ENCODE results near the gene PSMD12.
"Not testable (repeated sequence)": the region's sequence is repeated elsewhere in the genome, so short reads cannot be mapped to it uniquely, and the experiment has no call there.

The PSMD12 gene

GRCh38 chr17:67315865-67316264 lies 50.5 kb downstream of the PSMD12 start:
- no peak for DNase-seq (ENCODE audit: low read depth in 2 of 2, low spot score in 1 of 2)

GRCh38 chr17:67312265-67312664 lies 54.1 kb downstream of the PSMD12 start:
- no peak for DNase-seq (ENCODE audit: low read depth in 2 of 2, low spot score in 1 of 2)

- DNase-seq (ENCODE audit: low read depth in 2 of 2, low spot score in 1 of 2), result no peak
Measured at GRCh38 chr17:67311575-67311974, 54.8 kb downstream of the PSMD12 start.

GRCh38 chr17:67310406-67310805 lies 56.0 kb downstream of the PSMD12 start:
- no peak for DNase-seq (ENCODE audit: low read depth in 2 of 2, low spot score in 1 of 2)

GRCh38 chr17:67305446-67306235 lies 60.7 kb downstream of the PSMD12 start:
- DNase-seq (ENCODE audit: low read depth in 2 of 2, low spot score in 1 of 2), result not testable (repeated sequence)

- no peak for DNase-seq (ENCODE audit: low read depth in 2 of 2, low spot score in 1 of 2)
Measured at GRCh38 chr17:67297454-67297960, 68.9 kb downstream of the PSMD12 start.

GRCh38 chr17:67294451-67295199 lies 71.8 kb downstream of the PSMD12 start:
- DNase-seq (ENCODE audit: low read depth in 2 of 2, low spot score in 1 of 2), result no peak

GRCh38 chr17:67293251-67294203 lies 72.8 kb downstream of the PSMD12 start:
- peak; percentile 10 to 45 for DNase-seq (ENCODE audit: low read depth in 2 of 2, low spot score in 1 of 2)

- no peak for DNase-seq (ENCODE audit: low read depth in 2 of 2, low spot score in 1 of 2)
Measured at GRCh38 chr17:67290711-67291291, 75.6 kb downstream of the PSMD12 start.

GRCh38 chr17:67290244-67290643 lies 76.1 kb downstream of the PSMD12 start:
- no peak for DNase-seq (ENCODE audit: low read depth in 2 of 2, low spot score in 1 of 2)

- no peak for DNase-seq (ENCODE audit: low read depth in 2 of 2, low spot score in 1 of 2)
Measured at GRCh38 chr17:67289181-67289876, 77.0 kb downstream of the PSMD12 start.

All from stimulated activated CD8-positive, alpha-beta memory T cell treated with anti-CD3 and anti-CD28 coated beads, Interleukin-4, amount 100 ng/mL, for 1 hour (primary cell).